EL (cell line): ENCODE data around the gene AGXT2.
"Not testable (repeated sequence)": the region's sequence is repeated elsewhere in the genome, so short reads cannot be mapped to it uniquely, and the experiment has no call there.

Experiments used
- DNase-seq: peaks from one replicate; pipeline ENCODE4 v3.0.0-alpha.2; 2016

The AGXT2 gene

GRCh38 chr5:35050541-35051126 lies 2.9 kb upstream of the AGXT2 start:
- DNase-seq, result no peak

- DNase-seq, result no peak
Measured at GRCh38 chr5:35048910-35049309, 1.2 kb upstream of the AGXT2 start.

- DNase-seq, result peak; percentile 98
Measured at GRCh38 chr5:35046774-35047173, 975 bp downstream of the AGXT2 start.

- DNase-seq, result no peak
Measured at GRCh38 chr5:35045280-35045679, 2.5 kb downstream of the AGXT2 start.

GRCh38 chr5:35044649-35045048 lies 3.1 kb downstream of the AGXT2 start:
- DNase-seq, result no peak

- no peak for DNase-seq
Measured at GRCh38 chr5:35042781-35043180, 5.0 kb downstream of the AGXT2 start.

- DNase-seq, result no peak
Measured at GRCh38 chr5:35041261-35041660, 6.5 kb downstream of the AGXT2 start.

- DNase-seq, result no peak
Measured at GRCh38 chr5:35038891-35039290, 8.9 kb downstream of the AGXT2 start.

- DNase-seq, result no peak
Measured at GRCh38 chr5:35036536-35036935, 11.2 kb downstream of the AGXT2 start.

GRCh38 chr5:35035929-35036328 lies 11.8 kb downstream of the AGXT2 start:
- not testable (repeated sequence) for DNase-seq

GRCh38 chr5:35035271-35035670 lies 12.5 kb downstream of the AGXT2 start:
- DNase-seq, result no peak

- DNase-seq, result no peak
Measured at GRCh38 chr5:35032356-35032755, 15.4 kb downstream of the AGXT2 start.

GRCh38 chr5:35031276-35031675 lies 16.5 kb downstream of the AGXT2 start:
- peak; percentile 56 for DNase-seq

- DNase-seq, result no peak
Measured at GRCh38 chr5:35030426-35031100, 17.2 kb downstream of the AGXT2 start.

- DNase-seq, result peak; percentile 88
Measured at GRCh38 chr5:35029333-35029732, 18.4 kb downstream of the AGXT2 start.

- DNase-seq, result no peak
Measured at GRCh38 chr5:35026941-35027340, 20.8 kb downstream of the AGXT2 start.

- no peak for DNase-seq
Measured at GRCh38 chr5:35026280-35026840, 21.4 kb downstream of the AGXT2 start.

GRCh38 chr5:35024911-35025510 lies 22.7 kb downstream of the AGXT2 start:
- DNase-seq, result no peak

GRCh38 chr5:35023391-35024178 lies 24.2 kb downstream of the AGXT2 start:
- no peak for DNase-seq

GRCh38 chr5:35016174-35017051 lies 31.3 kb downstream of the AGXT2 start:
- DNase-seq, result no peak

- DNase-seq, result no peak
Measured at GRCh38 chr5:35015063-35015462, 32.7 kb downstream of the AGXT2 start.

GRCh38 chr5:35012796-35013195 lies 35.0 kb downstream of the AGXT2 start:
- DNase-seq, result no peak
